Gastroesophageal sphincter (tissue), 4 donors: ENCODE results near the gene CIAO2B. TPM values are rescaled to one million over a fixed set of nuclear protein-coding genes. Genes with fewer than 3 reads are reported as not detected.

ENCODE experiments used
- ATAC-seq: fragments of 150-250 bp; one replicate; pipeline ENCODE4 v1.9.1; 2016; ENCODE audit warnings: mild to moderate bottlenecking, moderate library complexity
- H3K27ac ChIP-seq, 4 donors: fragments of 200-600 bp; sonication (generic) in 3 of 4; 1 replicate in 3 of 4; 2 replicates in 1 of 4; pipeline ENCODE4 v1.5.1; 2016 to 2019
- H3K27me3 ChIP-seq: fragments of 200-600 bp; sonication (generic); one replicate; pipeline ENCODE4 v1.5.1; 2019
- H3K36me3 ChIP-seq, 2 donors: fragments of 200-600 bp; sonication (generic); one replicate each; pipeline ENCODE4 v1.5.1; 2019; ENCODE audit warnings: control low read depth in 1 of 2
- H3K4me1 ChIP-seq, 3 donors: fragments of 200-600 bp; sonication (generic); 1 replicate in 2 of 3; 2 replicates in 1 of 3; pipeline ENCODE4 v1.5.1; 2016 to 2019; ENCODE audit warnings: control low read depth in 2 of 3
- H3K4me3 ChIP-seq, 2 donors: fragments of 200-600 bp; sonication (generic); one replicate each; pipeline ENCODE4 v1.5.1; 2019; ENCODE audit warnings: mild to moderate bottlenecking in 1 of 2, moderate library complexity in 1 of 2
- H3K9me3 ChIP-seq, 3 donors: fragments of 200-600 bp; sonication (generic); one replicate each; pipeline ENCODE4 v1.5.1; 2017 to 2019; ENCODE audit warnings: control low read depth in 2 of 3
- CTCF ChIP-seq, 4 experiments: fragments of 200-600 bp in 2 of 4; fragments of 450-650 bp in 2 of 4; sonication (generic) in 1 of 4; IDR thresholded peaks; one replicate each; pipeline ENCODE4 v1.5.1; 2017 to 2019; ENCODE audit warnings: antibody characterized with exemption in 4 of 4, mild to moderate bottlenecking in 2 of 4, moderate library complexity in 2 of 4
- EP300 ChIP-seq: sonication (generic); formaldehyde crosslinking; IDR thresholded peaks from one replicate; pipeline ENCODE4 v1.6.1; 2017; ENCODE audit warnings: antibody characterized with exemption, mild to moderate bottlenecking
- POLR2A ChIP-seq, 2 donors: fragments of 450-650 bp; IDR thresholded peaks; one replicate each; pipeline ENCODE4 v1.6.1; 2017; ENCODE audit warnings: antibody characterized with exemption in 2 of 2, mild to moderate bottlenecking in 2 of 2, moderate library complexity in 1 of 2
- POLR2AphosphoS5 ChIP-seq: sonication (generic); formaldehyde crosslinking; IDR thresholded peaks from one replicate; pipeline ENCODE4 v1.6.1; 2017; ENCODE audit warnings: antibody characterized with exemption
- whole genome bisulfite sequencing, 2 donors: methylation state at CpG; one replicate each; pipeline ENCODE4 v1.1.5; 2018; ENCODE audit warnings: low coverage in 1 of 2; 5-methylcytosine and 5-hydroxymethylcytosine counted together
- total RNA-seq, 4 donors: library from RNA; depleted of rRNA; stranded (reverse); fragments of >200 nt; gene quantifications; one replicate each; pipeline ENCODE4 v1.1.0, GENCODE V29; 2016

CIAO2B gene
- total RNA-seq, 4 donors from 2014 or later, result 54.3 to 88.9 (median 79.5) TPM

- Histone ChIP-seq H3K27me3 (no peaks in the 10 kb centered on the region), H3K4me3 (no peak overlapping the region), H3K4me1 (peaks cover 0 to 15% (median 2%) of the 10 kb centered on the region in 3 donors), H3K9me3 (no peaks in the 10 kb centered on the region), H3K27ac (no peak overlapping the region), H3K36me3 (peaks cover 0 to 62% of the 10 kb centered on the region in 2 donors)
- 86% methylated on average over 5 of the region's 5 CpGs; no CpG with 5 or more reads in 1 of the 2 donors for WGBS, 2 donors
- ATAC-seq, result no peak
- TF ChIP-seq POLR2AphosphoS5, result no peak
- no peak for TF ChIP-seq EP300
- no peak for TF ChIP-seq POLR2A (IDR thresholded peaks at IDR 0.05)
- TF ChIP-seq CTCF (IDR thresholded peaks at IDR 0.05), result no peak
Observed at GRCh38 chr16:66942981-66943380, 8.8 kb upstream of the CIAO2B start.

GRCh38 chr16:66940236-66940635, 6.0 kb upstream of the CIAO2B start:
- Histone ChIP-seq H3K4me1 (peaks cover 0 to 30% (median 16%) of the 10 kb centered on the region in 3 donors), H3K36me3 (peaks cover 0 to 76% of the 10 kb centered on the region in 2 donors), H3K4me3 (no peak overlapping the region), H3K27me3 (no peaks in the 10 kb centered on the region), H3K27ac (no peak overlapping the region), H3K9me3 (no peaks in the 10 kb centered on the region)
- TF ChIP-seq POLR2A (IDR thresholded peaks at IDR 0.05), result no peak
- no peak for TF ChIP-seq POLR2AphosphoS5
- no peak for TF ChIP-seq EP300
- TF ChIP-seq CTCF (IDR thresholded peaks at IDR 0.05), result no peak
- ATAC-seq, result no peak
- no CpG with 5 or more reads among the region's 16 CpGs for WGBS, 2 donors

- no peak for ATAC-seq
- H3K27ac ChIP-seq, result no peak overlapping the region
- H3K36me3 ChIP-seq, result peaks cover 0 to 76% of the 10 kb centered on the region in 2 donors
- no peaks in the 10 kb centered on the region for H3K27me3 ChIP-seq
- peaks cover 0 to 33% (median 17%) of the 10 kb centered on the region in 3 donors for H3K4me1 ChIP-seq
- TF ChIP-seq POLR2AphosphoS5, result no peak
- no peak for TF ChIP-seq POLR2A (IDR thresholded peaks at IDR 0.05)
- TF ChIP-seq CTCF (IDR thresholded peaks at IDR 0.05), result no peak
- TF ChIP-seq EP300, result no peak
- H3K9me3 ChIP-seq, result no peaks in the 10 kb centered on the region
- H3K4me3 ChIP-seq, result no peak overlapping the region
Observed at GRCh38 chr16:66939366-66939765, 5.2 kb upstream of the CIAO2B start.

GRCh38 chr16:66937725-66938337, 3.6 kb upstream of the CIAO2B start:
- Histone ChIP-seq H3K4me1 (peaks cover 5 to 42% (median 25%) of the 10 kb centered on the region in 3 donors), H3K36me3 (peaks cover 0 to 64% of the 10 kb centered on the region in 2 donors), H3K27ac (no peak overlapping the region), H3K9me3 (no peaks in the 10 kb centered on the region), H3K4me3 (no peak overlapping the region), H3K27me3 (no peaks in the 10 kb centered on the region)
- ATAC-seq, result no peak
- TF ChIP-seq POLR2AphosphoS5 (no peak), POLR2A (IDR thresholded peaks at IDR 0.05) (no peak), CTCF (IDR thresholded peaks at IDR 0.05) (no peak), EP300 (no peak)
- WGBS, 2 donors, result 100% methylated on average over 1 of the region's 10 CpGs; no CpG with 5 or more reads in 1 of the 2 donors

GRCh38 chr16:66936889-66937554, 2.8 kb upstream of the CIAO2B start:
- Histone ChIP-seq H3K36me3 (peaks cover 0 to 64% of the 10 kb centered on the region in 2 donors), H3K4me3 (no peak overlapping the region), H3K27ac (no peak overlapping the region), H3K27me3 (no peaks in the 10 kb centered on the region), H3K9me3 (no peaks in the 10 kb centered on the region), H3K4me1 (peaks cover 5 to 50% (median 29%) of the 10 kb centered on the region in 3 donors)
- no peak for TF ChIP-seq EP300
- no peak for TF ChIP-seq POLR2AphosphoS5
- no peak for TF ChIP-seq CTCF (IDR thresholded peaks at IDR 0.05)
- no peak for TF ChIP-seq POLR2A (IDR thresholded peaks at IDR 0.05)
- 90 to 91% methylated on average over 4 of the region's 4 CpGs for WGBS, 2 donors
- ATAC-seq, result no peak
